HS-27A (cell line): Measurements from ENCODE around the gene C1GALT1C1L.
"Not testable (repeated sequence)": the region's sequence is repeated elsewhere in the genome, so short reads cannot be mapped to it uniquely, and the experiment has no call there.

Source experiments
- DNase-seq: peaks from one replicate; pipeline ENCODE4 v3.0.0-alpha.2; 2012; ENCODE audit warnings: low read depth, missing footprints

C1GALT1C1L gene

DNA sequence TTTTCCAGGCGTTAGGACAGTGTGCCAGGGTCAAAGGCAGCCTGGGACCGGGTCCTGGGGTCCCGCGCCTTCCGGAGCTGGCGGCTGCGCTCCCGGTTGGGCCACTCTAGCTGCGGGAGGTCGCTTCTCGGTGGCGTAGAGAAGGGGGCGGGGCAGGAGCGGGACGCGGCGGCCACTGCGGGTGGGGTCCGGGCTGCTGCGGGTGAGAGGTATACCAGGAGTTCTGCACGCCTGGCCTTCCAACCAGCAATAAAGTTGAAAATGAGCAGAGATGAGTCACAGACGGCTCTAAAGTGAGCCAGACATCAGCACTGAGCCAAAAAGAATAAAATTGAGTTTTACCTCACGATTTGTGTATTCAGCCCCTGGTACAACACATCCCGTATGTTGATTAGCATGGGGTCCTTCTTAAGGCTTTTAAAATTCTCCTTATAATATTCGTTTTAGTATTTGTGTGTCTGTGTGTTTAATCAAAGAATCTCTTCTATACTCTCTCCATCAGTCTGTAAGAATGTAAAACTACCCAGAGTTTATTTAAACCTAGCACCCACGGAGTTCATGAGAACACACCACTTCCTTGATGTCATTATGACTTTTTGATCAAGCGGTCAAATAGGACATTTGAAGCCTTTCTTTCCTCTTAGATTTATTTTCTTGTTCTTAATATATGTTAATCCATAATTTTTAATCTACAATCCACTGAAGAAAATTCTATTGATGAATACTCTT, at the start of gene C1GALT1C1L:
C1GALT1C1L (minus strand) TSS at position 108 of the 729 bp plus-strand sequence; CDS start at position 1, 107 bp downstream.
- DNase-seq: peak; percentile 20

DNA sequence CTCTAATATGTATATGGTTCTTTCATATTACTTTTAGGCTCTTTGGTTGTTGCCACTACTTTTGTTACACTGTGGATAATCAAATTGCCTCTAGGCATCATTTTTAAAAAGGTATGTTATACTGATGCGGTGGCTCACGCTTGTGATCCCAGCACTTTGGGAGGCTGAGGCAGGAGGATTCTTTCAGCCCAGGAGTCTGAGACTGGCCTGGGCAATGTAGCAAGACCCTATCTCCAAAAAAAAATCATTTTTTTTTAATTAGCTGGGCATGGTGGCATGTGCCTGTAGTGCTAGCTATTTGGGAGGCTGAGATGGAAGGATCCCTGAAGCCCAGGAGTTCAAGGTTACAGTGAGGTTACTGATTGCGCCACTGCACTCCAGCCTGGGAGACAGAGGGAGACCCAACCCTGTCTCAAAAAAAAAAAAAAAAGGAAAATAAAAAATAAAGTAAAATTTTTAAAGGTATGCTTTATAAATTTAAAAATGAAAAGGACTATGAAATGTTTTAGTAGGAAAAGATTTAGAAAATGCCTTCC, 49.5 kb upstream of the C1GALT1C1L start:
- no peak for DNase-seq

DNA sequence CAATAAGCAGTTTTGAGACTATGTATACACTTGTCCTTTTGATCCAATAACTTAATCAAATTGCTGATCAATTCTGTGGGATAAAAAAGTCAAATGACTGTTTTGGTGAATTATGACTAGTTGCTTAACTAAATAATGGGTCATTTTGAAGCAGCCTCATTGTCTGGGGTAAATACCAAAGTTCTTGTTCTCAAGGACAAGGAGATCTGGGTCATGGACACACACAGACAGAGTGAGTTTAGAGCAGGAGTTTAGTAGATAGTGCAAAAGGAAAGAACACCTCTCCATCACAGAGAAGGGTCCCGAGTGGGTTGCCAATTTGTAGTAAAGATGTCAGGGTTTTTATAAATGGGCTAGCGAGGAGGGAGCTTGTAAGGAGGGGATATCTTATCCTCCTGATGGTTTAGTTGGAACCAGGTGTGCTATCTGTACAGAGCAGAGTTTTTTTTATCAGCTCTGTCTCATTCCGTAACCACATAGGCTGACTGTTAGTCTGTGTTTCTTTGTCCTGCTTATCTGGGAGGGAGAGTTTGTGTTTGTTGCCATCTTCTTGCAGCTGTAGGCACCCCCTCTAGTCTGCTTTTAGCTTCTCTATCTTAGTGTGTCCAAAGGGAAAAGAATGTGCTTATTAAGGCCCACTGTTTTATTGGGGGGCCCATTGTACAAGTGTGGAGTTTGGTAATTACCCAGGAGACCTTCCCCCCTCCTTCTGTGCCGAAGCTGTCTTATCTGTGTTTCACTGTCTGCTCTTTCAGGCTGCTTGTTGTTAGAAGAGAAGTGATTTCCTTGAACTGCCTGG, 48.7 kb upstream of the C1GALT1C1L start:
- no peak for DNase-seq

DNA sequence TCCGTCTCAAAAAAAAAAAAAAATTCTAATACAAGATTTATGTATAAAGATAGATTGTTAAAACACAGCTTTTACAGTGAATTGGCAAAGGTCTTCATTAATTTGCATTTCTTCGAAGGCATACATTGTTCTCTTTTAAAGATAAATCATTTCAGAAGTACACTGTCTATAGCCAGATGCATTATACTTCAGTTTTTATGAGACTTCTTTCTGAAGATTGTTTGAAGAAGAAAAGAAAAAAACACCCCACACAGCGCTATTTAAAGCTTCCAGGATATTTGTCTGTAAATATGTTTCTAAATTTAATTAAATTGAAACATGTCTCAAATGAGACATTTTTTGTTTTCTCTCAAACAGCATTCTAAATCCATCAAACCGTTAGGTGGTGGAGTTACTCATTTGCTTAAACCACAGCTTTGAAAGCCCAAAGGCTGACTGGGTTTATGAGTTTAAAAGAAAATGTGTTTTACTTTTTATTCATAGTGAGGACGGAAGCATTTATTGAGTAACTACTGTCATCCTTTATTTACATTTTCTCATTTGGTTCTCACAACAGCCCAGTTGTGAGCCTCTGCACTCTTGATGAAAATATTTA, 42.4 kb upstream of the C1GALT1C1L start:
- no peak for DNase-seq

DNA sequence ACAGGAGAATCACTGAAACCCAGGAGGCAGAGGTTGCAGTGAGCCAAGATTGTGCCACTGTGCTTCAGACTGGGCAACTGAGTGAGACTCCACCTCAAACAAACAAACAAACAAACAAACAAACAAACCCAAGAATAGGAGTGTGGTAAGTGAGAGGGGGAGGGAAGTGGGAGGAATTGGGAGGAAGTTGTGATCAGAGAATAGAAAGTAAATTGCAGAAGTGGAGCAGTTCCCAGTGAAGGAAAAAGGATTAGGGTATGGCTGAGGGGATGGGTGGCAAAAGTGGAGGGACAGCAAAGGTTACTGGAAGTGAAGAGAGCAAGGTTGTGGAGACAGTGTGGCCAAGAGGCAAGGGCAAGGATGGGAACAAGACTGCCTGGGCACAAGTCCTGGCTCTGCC, 41.1 kb upstream of the C1GALT1C1L start:
- DNase-seq: no peak

DNA sequence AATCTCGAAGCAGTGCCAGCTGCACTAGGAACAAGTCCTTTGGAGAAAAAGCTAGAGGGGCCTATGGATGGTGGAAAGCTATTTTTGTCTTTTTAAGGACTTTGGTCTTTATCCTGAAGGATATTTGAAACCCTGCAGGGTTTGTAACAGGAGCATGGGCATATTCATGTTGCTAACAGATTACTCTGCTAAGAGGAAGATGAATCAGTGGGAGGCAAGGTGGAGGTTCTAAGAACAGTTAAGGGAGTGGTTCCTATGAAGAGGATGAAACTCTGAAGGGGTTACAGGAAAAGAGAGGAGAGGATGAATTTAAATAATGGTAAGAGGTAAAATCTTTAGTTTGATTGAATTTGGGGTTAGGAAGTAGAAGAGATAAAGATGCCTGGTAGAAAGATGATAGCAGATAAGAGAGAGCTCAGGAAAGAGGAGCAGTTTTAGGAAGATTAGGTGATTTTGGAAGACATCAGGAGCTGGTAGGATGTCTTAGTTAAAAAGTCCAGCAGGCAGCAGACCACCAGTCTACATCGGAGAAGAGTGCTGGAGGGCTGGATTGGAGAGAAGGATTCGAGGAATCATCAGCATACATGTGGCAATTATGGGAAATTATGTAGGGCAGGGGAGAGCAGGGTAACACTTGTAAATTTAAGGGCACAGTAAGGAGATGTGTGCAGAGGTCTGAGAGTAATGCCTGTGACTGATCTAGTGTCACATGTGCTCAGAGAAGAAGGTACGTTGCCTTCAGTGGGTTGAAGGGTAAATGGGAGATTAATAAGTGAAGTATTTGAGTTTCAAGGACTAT, 39.3 kb upstream of the C1GALT1C1L start:
- DNase-seq: no peak

DNA sequence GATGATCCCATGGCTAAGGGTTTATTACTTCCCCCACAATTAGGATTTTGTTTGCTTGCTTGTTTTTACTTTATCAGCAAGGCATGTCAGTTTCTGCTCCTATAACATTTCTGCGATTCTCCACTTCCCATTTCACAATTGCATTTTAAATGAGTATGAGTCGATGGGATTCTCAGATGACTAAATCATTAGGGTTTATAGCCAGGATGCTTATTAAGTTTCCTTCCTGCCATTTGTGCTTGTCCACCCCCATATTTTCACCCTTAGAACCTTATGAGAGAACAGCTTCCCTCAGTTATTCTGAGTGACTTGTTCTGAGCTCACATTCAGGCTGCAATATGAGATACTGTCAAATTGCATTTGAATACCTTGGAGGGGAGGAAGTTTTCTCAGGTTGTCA, 37.9 kb upstream of the C1GALT1C1L start:
- DNase-seq: no peak

DNA sequence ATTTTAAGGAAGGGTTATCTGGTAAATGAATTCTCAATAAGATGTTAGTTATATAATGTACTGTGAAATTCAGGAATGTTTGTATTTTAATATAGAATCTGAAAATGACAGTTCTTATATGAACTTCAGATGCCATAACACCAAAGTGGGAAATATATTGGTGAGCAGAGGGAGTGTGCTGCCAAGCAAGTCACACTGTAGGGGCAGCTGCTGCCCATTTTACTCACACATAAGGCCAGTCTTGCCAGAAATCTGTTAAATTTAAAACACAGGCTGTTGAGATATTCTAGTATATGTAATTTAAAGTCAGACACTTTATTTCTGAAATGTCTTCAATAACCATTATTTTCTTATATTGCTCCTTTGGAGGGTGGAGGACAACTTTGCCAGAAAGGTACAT, 34.6 kb upstream of the C1GALT1C1L start:
- no peak for DNase-seq

DNA sequence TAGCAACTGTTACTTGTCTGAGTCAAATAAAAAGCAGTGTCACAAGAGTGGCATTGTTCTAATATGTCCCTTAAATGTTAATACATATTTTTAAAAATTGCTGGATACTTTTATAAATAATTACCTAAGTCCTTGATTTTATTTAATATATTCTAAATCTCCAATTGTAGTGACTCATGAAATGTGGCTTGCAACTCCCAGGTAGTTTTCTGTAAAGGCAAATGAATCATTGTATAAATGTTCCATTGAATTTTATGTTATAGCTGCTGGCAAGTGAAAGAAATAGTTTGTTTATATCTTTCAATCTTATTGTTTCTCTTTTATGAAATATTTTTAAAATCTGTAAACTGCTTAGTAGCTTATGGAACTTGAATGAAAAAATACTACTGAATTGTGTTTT, 32.7 kb upstream of the C1GALT1C1L start:
- no peak for DNase-seq

DNA sequence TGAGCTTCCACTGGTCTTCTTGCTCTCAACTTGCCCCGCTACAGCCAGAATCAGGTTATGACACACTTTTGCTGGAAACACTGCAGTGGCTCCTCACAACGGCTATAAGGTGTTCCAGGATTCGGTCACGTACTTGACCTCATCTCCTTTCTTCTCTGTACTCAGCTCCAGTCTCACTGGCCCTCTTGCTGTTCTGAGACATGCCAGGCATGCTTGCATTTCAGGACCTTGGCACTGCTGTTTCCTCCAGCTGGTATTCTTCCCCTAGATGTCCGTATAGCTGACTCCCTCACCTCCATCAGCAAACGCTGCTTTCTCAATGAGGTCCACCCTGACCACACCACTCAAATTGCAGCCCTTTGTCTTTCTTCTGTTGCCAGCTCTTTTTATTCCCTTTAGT, 31.9 kb upstream of the C1GALT1C1L start:
- no peak for DNase-seq

DNA sequence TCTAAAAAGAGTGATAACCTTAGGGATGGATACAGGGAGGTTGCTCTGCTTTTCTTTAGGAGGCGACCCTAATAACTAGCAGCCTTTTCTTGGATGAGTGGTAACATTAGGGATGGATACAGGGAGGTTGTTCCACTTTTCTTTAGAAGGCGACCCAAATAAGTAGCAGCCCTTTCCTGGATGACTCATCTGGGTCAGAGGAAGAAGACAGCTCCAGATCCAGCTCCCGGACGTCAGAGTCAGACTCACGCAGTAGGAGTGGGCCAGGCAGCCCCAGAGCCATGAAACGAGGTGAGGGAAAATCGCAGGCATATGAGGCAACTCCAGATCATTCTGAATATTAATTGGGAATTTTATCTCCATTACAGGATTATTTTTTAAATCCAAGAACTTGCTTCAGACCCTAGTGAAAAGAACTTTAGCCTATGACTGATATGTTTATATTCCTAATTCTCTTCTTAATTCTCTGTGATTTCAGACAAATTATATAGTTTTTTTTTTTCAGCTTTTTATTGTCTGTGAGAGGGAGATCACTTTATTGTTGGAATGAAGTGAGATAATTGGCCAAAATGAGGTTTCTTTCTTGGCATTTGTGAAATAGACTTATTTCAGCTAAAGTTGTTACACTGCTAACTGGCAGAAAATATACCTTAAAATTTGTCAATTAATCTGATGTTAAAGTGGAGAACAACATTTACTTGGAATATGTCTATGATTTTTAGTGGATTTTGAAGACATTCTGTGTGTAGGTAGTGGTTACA, 31.2 kb upstream of the C1GALT1C1L start:
- DNase-seq: peak; percentile 15

DNA sequence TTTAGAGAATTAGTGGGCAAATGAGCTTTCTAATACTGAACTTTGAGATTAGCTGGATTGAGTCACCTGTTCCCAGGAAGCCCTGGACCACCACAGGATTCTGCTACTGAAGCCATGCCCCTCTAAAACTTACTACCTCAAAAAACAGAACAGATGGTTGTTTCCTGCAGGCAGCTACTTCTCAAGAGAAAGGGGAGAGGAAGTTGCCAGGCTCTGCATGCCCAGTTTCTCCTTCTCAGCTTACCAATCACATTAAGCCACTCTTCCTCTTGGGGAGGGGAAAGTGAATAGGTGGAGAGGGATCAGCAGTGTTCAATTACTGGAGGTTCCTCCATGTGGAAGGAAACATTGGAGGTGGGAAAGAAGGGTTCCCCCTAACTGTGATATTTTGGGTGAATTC, 24.9 kb upstream of the C1GALT1C1L start:
- no peak for DNase-seq

DNA sequence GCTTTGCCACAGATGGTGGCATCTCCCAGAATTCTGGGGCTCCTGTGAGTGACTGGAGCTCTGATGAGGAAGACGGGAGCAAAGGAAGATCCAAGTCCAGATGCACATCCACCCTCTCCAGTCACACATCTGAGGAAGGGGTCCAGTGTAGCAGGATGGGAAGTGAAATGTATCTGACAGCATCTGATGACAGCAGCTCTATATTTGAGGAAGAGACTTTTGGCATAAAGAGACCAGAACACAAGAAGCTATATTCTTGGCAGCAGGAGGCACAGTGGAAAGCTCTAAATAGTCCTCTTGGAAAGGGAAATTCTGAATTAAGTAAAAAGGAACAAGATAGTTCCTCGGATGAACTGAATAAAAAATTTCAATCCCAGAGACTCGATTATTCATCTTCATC, 23.5 kb upstream of the C1GALT1C1L start:
- no peak for DNase-seq

DNA sequence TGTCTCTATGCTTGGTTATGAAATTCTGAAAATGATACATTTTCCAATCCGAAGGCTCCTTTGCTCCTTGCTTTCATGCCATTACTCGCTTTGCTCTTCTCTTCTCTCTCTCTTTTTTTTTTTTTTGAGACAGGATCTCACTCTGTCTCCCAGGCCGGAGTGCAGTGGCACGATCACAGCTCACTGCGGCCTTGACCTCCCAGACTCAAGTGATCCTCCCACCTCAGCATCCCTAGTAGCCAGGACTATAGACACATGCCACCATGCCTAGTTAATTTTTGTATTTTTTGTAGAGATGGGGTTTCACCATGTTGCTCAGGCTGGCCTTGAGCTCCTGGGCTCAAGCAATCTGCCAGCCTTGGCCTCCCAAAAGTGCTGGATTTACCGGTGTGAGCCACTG, 21.9 kb upstream of the C1GALT1C1L start:
- DNase-seq: not testable (repeated sequence)

DNA sequence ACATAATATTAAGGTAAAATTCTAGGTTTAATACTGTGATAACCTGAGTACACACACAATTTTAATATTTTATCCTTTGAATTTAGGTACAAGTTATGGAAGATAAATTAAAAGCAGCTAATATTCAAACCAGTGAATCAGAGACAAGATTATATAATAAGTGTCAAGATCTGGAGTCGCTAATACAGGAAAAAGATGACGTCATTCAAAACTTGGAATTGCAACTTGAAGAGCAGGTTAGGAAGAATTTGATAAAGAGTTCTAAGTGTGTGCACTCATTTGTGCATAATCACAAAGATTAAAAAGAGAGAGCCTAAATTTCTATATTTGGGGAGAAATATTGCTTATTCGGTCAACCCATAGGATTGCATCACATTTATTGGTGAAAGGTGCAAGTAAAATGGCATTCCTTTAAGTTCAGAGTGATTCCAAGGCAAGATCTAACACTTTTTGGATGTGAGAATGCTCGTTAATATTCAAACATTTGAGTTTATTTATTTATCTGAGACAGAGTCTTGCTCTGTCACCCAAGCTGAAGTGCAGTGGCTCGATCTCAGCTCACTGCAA, 16.3 kb upstream of the C1GALT1C1L start:
- no peak for DNase-seq

DNA sequence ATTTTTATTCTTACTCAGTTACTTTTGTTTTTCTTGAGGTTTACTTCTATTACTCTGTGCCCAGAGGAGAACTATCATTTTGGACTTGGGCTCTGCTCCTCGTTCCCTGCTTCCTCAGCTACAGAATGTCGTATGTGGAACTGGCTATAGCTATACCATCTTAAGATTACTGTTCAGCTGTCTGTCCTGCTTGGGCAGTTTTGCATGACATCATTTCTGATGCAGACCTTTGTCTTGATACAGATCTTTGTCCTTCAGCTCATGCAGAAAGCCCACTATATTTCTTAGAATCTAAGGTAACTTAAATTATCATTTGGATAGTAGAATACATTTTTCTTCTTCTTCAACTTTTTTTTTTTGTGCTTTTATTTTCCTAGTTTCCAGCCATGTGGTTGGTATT, 13.8 kb upstream of the C1GALT1C1L start:
- DNase-seq: no peak

DNA sequence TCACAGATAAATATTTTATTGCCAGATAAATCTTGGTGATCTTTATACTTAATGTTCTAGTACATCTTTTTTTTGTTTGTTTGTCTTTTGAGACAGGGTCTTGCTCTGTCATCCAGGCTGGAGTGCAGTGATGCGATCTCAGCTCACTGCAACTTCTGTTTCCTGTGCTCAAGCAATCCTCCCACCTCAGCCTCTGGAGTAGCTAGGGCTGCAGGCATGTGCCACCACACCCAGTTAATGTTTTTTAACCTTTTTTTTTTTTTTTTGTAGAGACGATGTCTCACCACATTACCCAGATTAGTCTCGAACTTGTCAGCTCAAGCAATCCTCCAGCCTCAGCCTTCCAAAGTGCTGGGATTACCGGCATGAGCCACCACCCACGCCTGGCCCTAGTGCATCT, 9.1 kb upstream of the C1GALT1C1L start:
- DNase-seq: no peak

DNA sequence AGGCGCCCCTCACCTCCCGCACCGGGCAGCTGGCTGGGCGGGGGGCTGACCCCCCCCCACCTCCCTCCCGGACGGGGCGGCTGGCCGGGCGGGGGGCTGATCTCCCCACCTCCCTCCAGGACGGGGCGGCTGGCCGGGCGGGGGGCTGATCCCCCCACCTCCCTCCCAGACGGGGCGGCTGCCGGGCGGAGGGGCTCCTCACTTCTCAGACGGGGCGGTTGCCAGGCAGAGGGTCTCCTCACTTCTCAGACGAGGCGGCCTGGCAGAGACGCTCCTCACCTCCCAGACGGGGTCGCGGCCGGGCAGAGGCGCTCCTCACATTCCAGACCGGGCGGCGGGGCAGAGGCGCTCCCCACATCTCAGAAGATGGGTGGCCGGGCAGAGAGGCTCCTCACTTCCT, 1.6 kb upstream of the C1GALT1C1L start:
- DNase-seq: not testable (repeated sequence)

DNA sequence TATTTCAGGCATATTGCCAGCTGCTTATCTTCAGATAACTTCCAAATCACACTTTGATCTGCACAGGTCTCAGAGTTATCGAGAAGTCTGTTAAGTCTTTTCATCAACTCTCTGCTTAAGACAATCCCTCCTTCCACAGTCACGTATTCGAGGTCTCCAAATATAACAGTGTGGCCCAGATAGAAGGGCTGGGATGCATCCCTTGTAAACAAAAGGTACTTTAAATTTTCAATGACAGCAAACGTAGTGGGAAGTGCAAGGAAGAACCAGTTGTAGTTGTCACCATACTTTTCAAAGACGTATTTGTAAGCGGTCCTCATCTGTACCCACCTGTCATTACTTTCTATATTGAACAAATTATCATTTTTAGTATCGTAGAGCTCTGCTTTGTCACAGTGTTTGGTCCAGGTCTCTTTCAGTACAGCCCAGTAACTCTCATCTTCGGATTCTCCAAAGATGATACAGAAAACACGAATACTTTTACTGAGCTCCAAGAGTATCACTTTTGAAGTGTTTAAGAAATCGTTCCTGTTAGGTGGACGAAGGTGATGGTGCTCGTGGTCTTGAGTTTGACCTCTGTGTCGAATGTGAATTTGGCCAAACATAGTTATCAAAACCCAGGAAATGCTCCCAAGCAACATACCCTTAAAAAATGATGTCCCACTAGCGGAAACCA, 445 bp downstream of the C1GALT1C1L start:
- DNase-seq: no peak

DNA sequence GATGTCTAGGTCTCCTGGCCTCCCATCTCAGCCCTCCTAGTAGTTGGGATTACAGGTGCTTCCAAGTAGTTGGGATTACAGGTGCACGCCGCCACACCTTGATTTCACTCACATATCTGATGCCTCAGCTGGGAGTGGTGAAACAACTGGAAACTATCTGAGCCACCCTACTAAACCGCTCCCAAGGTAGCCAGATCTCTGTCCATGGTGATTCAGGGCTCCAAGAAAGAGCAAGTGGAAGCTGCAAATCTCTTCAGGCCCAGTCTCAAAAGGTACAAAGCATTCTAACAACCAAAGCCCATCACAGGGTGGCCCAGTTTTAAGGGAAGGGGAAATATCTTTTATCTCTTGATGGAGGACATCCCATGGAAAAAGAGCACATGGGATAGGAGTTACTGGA, 19.0 kb downstream of the C1GALT1C1L start:
- no peak for DNase-seq
